ENCODE results near the gene MTG2.

DNA sequence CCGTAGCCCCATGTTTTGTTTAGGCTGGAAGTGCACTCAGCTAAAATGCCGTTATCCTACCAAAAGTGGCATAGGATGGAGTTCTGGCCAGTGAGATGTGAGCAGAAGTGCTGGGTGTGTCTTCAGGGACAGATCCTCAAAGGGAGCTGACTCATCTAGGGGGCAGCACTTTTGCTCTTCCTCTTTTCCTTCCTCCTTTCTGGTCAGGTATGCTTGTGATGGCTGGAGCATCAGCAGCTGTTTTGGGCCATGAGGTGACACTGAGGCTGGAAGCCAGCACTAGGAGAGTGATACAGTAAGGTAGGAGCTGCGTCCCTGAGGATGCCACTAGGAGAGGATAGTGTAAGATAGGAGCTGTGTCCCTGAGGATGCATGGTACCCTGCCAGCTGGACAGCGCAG is 50.9 kb downstream of the MTG2 start:
- TF ChIP-seq, protein P1, sequence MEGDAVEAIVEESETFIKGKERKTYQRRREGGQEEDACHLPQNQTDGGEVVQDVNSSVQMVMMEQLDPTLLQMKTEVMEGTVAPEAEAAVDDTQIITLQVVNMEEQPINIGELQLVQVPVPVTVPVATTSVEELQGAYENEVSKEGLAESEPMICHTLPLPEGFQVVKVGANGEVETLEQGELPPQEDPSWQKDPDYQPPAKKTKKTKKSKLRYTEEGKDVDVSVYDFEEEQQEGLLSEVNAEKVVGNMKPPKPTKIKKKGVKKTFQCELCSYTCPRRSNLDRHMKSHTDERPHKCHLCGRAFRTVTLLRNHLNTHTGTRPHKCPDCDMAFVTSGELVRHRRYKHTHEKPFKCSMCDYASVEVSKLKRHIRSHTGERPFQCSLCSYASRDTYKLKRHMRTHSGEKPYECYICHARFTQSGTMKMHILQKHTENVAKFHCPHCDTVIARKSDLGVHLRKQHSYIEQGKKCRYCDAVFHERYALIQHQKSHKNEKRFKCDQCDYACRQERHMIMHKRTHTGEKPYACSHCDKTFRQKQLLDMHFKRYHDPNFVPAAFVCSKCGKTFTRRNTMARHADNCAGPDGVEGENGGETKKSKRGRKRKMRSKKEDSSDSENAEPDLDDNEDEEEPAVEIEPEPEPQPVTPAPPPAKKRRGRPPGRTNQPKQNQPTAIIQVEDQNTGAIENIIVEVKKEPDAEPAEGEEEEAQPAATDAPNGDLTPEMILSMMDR (IDR thresholded peaks at IDR 0.05; ENCODE audit: poor library complexity, severe bottlenecking): no peak
- TF ChIP-seq MXI1 (conservative IDR thresholded peaks at IDR 0.05; ENCODE audit: poor library complexity, severe bottlenecking): no peak
- TF ChIP-seq, protein P2, sequence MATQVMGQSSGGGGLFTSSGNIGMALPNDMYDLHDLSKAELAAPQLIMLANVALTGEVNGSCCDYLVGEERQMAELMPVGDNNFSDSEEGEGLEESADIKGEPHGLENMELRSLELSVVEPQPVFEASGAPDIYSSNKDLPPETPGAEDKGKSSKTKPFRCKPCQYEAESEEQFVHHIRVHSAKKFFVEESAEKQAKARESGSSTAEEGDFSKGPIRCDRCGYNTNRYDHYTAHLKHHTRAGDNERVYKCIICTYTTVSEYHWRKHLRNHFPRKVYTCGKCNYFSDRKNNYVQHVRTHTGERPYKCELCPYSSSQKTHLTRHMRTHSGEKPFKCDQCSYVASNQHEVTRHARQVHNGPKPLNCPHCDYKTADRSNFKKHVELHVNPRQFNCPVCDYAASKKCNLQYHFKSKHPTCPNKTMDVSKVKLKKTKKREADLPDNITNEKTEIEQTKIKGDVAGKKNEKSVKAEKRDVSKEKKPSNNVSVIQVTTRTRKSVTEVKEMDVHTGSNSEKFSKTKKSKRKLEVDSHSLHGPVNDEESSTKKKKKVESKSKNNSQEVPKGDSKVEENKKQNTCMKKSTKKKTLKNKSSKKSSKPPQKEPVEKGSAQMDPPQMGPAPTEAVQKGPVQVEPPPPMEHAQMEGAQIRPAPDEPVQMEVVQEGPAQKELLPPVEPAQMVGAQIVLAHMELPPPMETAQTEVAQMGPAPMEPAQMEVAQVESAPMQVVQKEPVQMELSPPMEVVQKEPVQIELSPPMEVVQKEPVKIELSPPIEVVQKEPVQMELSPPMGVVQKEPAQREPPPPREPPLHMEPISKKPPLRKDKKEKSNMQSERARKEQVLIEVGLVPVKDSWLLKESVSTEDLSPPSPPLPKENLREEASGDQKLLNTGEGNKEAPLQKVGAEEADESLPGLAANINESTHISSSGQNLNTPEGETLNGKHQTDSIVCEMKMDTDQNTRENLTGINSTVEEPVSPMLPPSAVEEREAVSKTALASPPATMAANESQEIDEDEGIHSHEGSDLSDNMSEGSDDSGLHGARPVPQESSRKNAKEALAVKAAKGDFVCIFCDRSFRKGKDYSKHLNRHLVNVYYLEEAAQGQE (IDR thresholded peaks at IDR 0.05; ENCODE audit: borderline replicate concordance): no peak
- TF ChIP-seq EP300 (conservative IDR thresholded peaks at IDR 0.05; ENCODE audit: poor library complexity, severe bottlenecking): no peak
- no peak for TF ChIP-seq TAF1 (IDR thresholded peaks at IDR 0.05; ENCODE audit: low read depth)
- no peak for TF ChIP-seq SMC3 (conservative IDR thresholded peaks at IDR 0.05; ENCODE audit: poor library complexity)

Measured in neural cell (in vitro differentiated cells).